NCI-H1105 treated with DMSO at 0.1 percent for 48 hours (cell line): ENCODE results near the gene SIK2.
"Not testable (repeated sequence)": the region's sequence is repeated elsewhere in the genome, so short reads cannot be mapped to it uniquely, and the experiment has no call there.

Source experiments
- DNase-seq: peaks from one replicate; lab custom pipeline; 2025; lab: John Stamatoyannopoulos, UW

The SIK2 gene

GRCh38 chr11:111624608-111625007 is 22.4 kb downstream of the SIK2 start:
- no peak for DNase-seq

DNA sequence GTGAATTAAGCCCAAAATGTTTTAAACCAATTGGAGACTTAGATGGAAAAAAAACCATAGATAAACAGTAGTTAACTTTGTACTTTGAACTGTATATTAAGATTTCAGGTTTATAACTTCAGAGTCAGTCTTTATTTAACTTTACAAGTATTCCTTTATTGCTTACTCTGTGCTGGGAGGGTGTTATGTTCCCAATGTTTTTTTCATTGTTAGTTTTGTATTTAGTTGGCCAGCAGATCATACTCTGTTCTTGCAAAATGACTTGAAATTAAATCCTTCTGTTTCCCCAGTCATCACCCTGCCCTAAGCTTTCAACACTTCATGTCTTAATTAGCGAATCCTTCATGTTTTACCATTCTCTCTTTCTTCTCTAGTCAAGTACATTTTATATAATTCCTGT is 25.3 kb downstream of the SIK2 start:
- no peak for DNase-seq

GRCh38 chr11:111629499-111629898 is 27.2 kb downstream of the SIK2 start:
- DNase-seq, result no peak

GRCh38 chr11:111631024-111631665 is 28.9 kb downstream of the SIK2 start:
- no peak for DNase-seq

DNA sequence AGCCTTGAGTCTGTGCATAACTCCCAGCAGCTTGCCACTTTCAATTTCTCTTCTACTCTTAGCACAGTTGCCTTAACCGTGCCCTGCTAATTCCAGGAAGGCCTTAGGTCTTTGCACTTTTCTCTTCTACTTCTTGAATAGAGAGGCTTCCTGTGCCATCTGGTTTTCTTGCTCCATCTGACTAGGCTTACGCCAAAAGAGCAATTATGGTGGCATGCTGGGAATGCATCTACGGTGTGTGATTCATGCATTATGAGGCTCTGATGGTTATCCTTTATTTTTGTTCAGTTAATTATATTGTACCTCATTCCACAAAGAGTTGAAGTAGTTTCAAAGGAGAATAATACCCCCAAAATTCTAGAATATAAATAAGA is 29.4 kb downstream of the SIK2 start:
- no peak for DNase-seq

- peak; percentile 59 for DNase-seq
Observed at GRCh38 chr11:111632516-111633220, 30.4 kb downstream of the SIK2 start.

- peak; percentile 37 for DNase-seq
Observed at GRCh38 chr11:111633248-111633647, 31.0 kb downstream of the SIK2 start.

- DNase-seq, result peak; percentile 47
Observed at GRCh38 chr11:111633756-111634362, 31.6 kb downstream of the SIK2 start.

GRCh38 chr11:111634981-111635705 is 32.9 kb downstream of the SIK2 start:
- DNase-seq, result no peak

DNA sequence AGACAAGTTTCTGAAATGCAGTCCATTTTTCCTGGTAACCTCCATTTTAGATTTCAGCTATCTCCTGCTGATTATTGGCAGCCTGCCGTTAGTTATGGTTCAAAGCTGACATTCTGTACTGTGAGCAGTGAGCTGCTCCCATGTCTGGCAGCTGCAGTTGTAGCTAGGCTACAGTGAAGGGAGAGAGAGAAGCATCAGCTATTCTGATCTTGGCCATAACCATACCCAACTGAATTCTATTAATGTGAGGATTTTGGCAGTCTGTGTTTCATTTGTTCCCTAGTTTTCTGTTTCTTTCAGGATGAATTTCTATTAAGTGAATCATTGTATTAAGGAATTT is 33.4 kb downstream of the SIK2 start:
- peak; percentile 69 for DNase-seq

- DNase-seq, result no peak
Observed at GRCh38 chr11:111637885-111638284, 35.6 kb downstream of the SIK2 start.

GRCh38 chr11:111639226-111639925 is 37.1 kb downstream of the SIK2 start:
- DNase-seq, result no peak

DNA sequence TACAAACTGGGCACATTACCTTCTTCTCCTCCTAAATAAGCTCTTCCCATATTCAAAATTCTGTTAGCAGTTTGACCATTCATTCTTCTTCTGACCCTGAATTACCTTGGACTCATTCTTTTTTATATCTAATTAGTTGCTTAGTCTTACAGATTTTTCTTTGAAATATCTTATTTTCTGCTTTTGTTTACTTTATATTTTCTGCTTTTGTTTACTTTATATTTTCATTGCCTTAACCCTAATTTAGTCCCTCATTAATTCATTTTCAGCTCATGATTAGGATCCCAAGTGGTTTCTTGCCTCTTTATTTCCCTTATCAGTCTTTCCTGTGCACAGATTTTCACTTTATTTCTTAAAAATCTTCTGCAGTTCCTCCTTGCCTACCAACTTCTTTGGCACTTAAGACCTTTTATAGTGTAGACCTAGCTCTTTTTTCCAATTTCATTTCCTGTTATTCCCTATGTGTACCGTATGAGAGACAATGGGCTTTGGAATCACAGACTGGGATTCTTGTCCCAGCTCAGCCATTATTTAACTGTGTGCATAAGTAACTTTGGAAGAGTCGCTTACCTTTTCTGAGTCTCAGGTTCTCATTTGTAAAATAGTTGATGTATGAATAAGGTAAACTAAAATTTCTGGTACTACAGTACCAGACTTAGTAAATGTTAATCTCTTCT is 39.2 kb downstream of the SIK2 start:
- DNase-seq, result no peak

DNA sequence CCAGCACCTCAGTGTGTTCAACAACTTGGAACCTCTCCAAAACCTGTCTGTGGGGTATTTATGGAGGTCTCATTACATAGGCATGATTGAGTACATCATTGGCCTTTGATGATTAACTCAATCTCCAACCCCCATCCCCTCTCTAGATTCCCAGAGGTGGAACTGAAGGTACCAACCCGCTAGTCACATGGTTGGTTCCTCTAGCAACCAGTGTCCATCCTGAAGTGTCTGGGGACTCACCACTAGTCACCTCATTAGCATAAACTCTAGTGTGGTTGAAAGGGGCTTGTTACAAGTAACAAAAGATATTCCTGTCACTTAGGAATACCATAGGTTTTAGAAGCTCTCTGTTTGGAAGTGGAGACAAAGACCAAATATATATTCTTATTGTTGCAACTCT is 40.3 kb downstream of the SIK2 start:
- no peak for DNase-seq

- no peak for DNase-seq
Observed at GRCh38 chr11:111644922-111645321, 42.7 kb downstream of the SIK2 start.

DNA sequence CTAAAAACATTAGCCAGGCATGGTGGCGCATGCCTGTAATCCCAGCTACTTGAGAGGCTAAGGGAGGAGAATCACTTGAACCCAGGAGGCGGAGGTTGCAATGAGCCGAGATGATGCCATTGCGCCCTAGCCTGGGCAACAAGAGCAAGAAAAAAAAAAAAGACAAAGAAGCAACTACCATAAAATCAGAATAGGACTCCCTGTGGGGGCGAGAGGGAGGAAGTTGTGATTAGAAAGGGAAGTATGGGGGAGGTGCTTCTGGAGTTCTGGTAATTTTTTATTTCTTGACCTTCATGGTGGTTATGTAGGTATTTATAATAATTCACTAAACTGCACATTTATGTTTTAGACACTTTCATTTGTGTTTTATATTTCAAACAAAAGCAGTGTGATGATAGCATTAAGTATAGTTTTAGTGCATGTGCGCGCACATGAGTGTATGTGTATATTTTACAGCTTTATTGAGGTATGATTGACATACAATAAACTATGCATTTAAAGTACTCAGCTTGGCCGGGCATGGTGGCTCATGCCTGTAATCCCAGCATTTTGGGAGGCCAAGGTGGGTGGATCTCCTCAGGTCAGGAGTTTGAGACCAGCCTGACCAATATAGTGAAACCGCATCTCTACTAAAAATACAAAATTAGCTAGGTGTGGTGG is 43.5 kb downstream of the SIK2 start:
- no peak for DNase-seq

- DNase-seq, result not testable (repeated sequence)
Observed at GRCh38 chr11:111651336-111651735, 49.1 kb downstream of the SIK2 start.

- no peak for DNase-seq
Observed at GRCh38 chr11:111652184-111652583, 49.9 kb downstream of the SIK2 start.

- no peak for DNase-seq
Observed at GRCh38 chr11:111654601-111655000, 52.4 kb downstream of the SIK2 start.

- no peak for DNase-seq
Observed at GRCh38 chr11:111655924-111656323, 53.7 kb downstream of the SIK2 start.

DNA sequence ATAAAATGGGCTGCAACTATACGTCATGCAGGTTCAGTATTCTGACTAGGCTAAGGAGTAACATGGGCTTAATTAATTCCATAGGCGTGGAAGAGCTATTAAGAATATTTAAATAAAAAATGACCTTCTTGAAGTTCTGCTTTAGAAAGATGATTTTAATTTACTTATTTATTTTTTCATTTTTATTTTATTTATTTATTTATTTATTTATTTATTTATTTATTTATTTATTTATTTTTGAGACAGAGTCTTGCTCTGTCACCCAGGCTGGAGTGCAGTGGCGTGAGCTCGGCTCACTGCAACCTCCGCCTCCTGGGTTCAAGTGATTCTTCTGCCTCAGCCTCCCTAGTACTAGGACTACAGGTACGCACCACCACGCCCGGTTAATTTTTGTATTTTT is 55.7 kb downstream of the SIK2 start:
- DNase-seq, result not testable (repeated sequence)
